Endothelial cell of umbilical vein (primary cell): Measurements from ENCODE around the gene SPEM2. TPM values are rescaled to one million over a fixed set of nuclear protein-coding genes. Genes with fewer than 3 reads are reported as not detected.

ENCODE experiments used
- BruUV-seq: library from RNA; stranded (reverse); fragments of 400-500 nt; replicated peaks from 2 replicates; lab custom pipeline; 2021; lab: Mats Ljungman, UMichigan
- CTCF ChIA-PET: fragments of 300-600, 350-600 bp; sonication (Branson Sonifier 250); formaldehyde crosslinking; loops from one replicate; lab custom pipeline; 2021; ENCODE audit warnings: antibody characterized with exemption, inconsistent platforms; lab: Charles Lee
- POLR2A ChIA-PET: fragments of 300-600, 350-600 bp; sonication (Branson Sonifier 250); formaldehyde crosslinking; loops from one replicate; lab custom pipeline; 2021; ENCODE audit warnings: antibody characterized with exemption, inconsistent platforms; lab: Charles Lee
- DNase-seq: peaks from one replicate; pipeline ENCODE4 v3.0.0-alpha.2; 2011; ENCODE audit warnings: low read depth, low spot score
- FAIRE-seq: peaks from 2 replicates; lab custom pipeline; 2011; peaks lifted over from hg19 to GRCh38; lab: Jason Lieb, UNC
- H2AFZ ChIP-seq: 2 replicates; pipeline ENCODE4 v1.6.0; 2012; ENCODE audit warnings: low read depth, low read length, control low read depth, inconsistent platforms
- H3K27ac ChIP-seq: 2 replicates; pipeline ENCODE4 v1.5.1; 2011; ENCODE audit warnings: low read depth, mild to moderate bottlenecking, control low read depth, low read length, moderate library complexity; ENCODE audit not compliant: insufficient read depth
- H3K27me3 ChIP-seq, 2 experiments: 2 replicates each; pipeline versions ENCODE4 v1.6.0 to v1.6.1; 2011; ENCODE audit warnings: low read length in 2 of 2, mixed read lengths in 1 of 2; ENCODE audit not compliant: control insufficient read depth in 2 of 2, insufficient read depth in 2 of 2
- H3K36me3 ChIP-seq, 2 experiments: 2 replicates in 1 of 2; 3 replicates in 1 of 2; pipeline ENCODE4 v1.5.1; 2011; ENCODE audit warnings: low read length in 2 of 2, mild to moderate bottlenecking in 1 of 2, moderate library complexity in 1 of 2; ENCODE audit not compliant: control insufficient read depth in 2 of 2, insufficient read depth in 2 of 2; ENCODE audit errors: extremely low read depth in 1 of 2
- H3K4me1 ChIP-seq: 3 replicates; pipeline ENCODE4 v1.5.1; 2011; ENCODE audit warnings: mild to moderate bottlenecking, low read length; ENCODE audit not compliant: control insufficient read depth, insufficient read depth; ENCODE audit errors: extremely low read depth
- H3K4me2 ChIP-seq: 2 replicates; pipeline ENCODE4 v1.6.1; 2011; ENCODE audit warnings: low read length, control low read depth, mixed read lengths; ENCODE audit not compliant: insufficient read depth
- H3K4me3 ChIP-seq, 3 experiments: fragments of 200-600 bp in 1 of 3; sonication (generic), shearing (Covaris generic) in 1 of 3; replicated peaks in 1 of 3; 2 replicates each; pipeline ENCODE4 v1.5.1; 2011 to 2016; ENCODE audit warnings: control low read depth in 3 of 3, low read length in 3 of 3, mild to moderate bottlenecking in 2 of 3, inconsistent platforms in 1 of 3, low read depth in 1 of 3, moderate library complexity in 1 of 3; ENCODE audit not compliant: insufficient read depth in 1 of 3
- H3K79me2 ChIP-seq: 2 replicates; pipeline ENCODE4 v1.6.0; 2012; ENCODE audit warnings: low read length, inconsistent platforms; ENCODE audit not compliant: control insufficient read depth, insufficient read depth
- H3K9ac ChIP-seq: replicated peaks from 2 replicates; pipeline ENCODE3; 2011; ENCODE audit warnings: low read length, control low read depth; ENCODE audit not compliant: insufficient read depth; ENCODE audit errors: extremely low read depth
- H3K9me1 ChIP-seq: replicated peaks from 3 replicates; pipeline ENCODE4 v1.6.0; 2011; ENCODE audit warnings: mild to moderate bottlenecking, low read length; ENCODE audit not compliant: control insufficient read depth, insufficient read depth; ENCODE audit errors: extremely low read depth
- H3K9me3 ChIP-seq: replicated peaks from 2 replicates; pipeline ENCODE4 v1.5.1; 2012; ENCODE audit warnings: low read length, inconsistent platforms; ENCODE audit not compliant: control insufficient read depth, insufficient read depth
- H4K20me1 ChIP-seq: replicated peaks from 2 replicates; pipeline ENCODE3; 2011; ENCODE audit warnings: mild to moderate bottlenecking, low read length; ENCODE audit not compliant: control insufficient read depth, insufficient read depth; ENCODE audit errors: extremely low read depth
- EZH2 ChIP-seq: IDR thresholded peaks from 2 replicates; pipeline ENCODE4 v1.6.1; 2012; ENCODE audit warnings: borderline replicate concordance, low read depth, mild to moderate bottlenecking, moderate library complexity, low read length, inconsistent platforms; ENCODE audit not compliant: severe bottlenecking
- FOS ChIP-seq: IDR thresholded peaks from 2 replicates; pipeline ENCODE4 v1.6.1; 2011; ENCODE audit warnings: mild to moderate bottlenecking, low read length, moderate library complexity, borderline replicate concordance; ENCODE audit not compliant: insufficient read depth
- MYC ChIP-seq: IDR thresholded peaks from one replicate; pipeline ENCODE4 v1.6.1; 2011; ENCODE audit warnings: mild to moderate bottlenecking, low read depth, low read length
- POLR2AphosphoS5 ChIP-seq: IDR thresholded peaks from 2 replicates; pipeline ENCODE4 v1.6.1; 2012; ENCODE audit warnings: low read depth, mild to moderate bottlenecking, control low read depth, low read length, moderate library complexity; ENCODE audit not compliant: insufficient read depth
- dilution Hi-C: fragments of 300-500 bp; cut with MboI; formaldehyde crosslinking; loops from one replicate; pipeline ENCODE4 v1.15.0; 2019; ENCODE audit warnings: low sequenced_read_pairs; ENCODE audit not compliant: extremely low pct_ligation_motif_present
- intact Hi-C: fragments of 100-400 bp; cut with micrococcal nuclease; formaldehyde crosslinking; loops from one replicate; pipeline ENCODE4 v1.10.0; 2022
- polyA plus RNA-seq, 4 experiments: library from polyadenylated mRNA; depleted of rRNA in 3 of 4; stranded (reverse) in 3 of 4; unstranded in 1 of 4; fragments of >200 nt; gene quantifications; 2 replicates each; pipeline versions ENCODE4 v1.2.1 to v1.2.3, GENCODE V29; 2011 to 2012; ENCODE audit warnings: missing spikeins in 1 of 4
- total RNA-seq: library from RNA; stranded (reverse); gene quantifications from 2 replicates; pipeline ENCODE4 v1.2.3, GENCODE V29; 2021

The SPEM2 gene
- total and polyA plus RNA-seq, 2 donors (not counting 3 experiments of a cell fraction or from before 2014, with no cell fraction given) = not detected

DNA sequence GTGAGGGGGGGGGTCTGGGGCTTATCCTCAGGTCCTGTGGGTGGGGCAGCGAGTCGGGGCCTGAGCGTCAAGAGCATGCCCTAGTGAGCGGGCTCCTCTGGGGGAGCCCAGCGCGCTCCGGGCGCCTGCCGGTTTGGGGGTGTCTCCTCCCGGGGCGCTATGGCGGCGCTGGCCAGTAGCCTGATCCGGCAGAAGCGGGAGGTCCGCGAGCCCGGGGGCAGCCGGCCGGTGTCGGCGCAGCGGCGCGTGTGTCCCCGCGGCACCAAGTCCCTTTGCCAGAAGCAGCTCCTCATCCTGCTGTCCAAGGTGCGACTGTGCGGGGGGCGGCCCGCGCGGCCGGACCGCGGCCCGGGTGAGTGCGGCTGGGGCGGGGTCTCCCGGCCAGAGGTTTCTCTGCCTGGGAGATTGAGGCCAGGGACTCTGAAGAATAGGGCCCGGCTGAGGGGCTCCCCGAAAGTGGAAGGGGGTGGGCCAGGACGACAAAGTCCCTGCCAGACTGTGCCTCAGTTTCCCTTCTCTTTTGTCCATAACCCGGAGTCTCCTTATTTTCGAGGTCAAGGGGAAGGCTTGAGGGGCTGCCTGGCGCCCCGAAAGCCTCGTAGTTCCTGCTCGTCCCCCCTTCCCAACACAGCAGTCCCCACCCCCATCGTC lies 14.2 kb downstream of the SPEM2 start, which contains the start of gene FGF11:
TSS of gene FGF11 (plus strand) at position 51 of the 651 bp plus-strand sequence. CDS start at position 160, 109 bp downstream.
- Histone ChIP-seq H3K36me3 (no peaks in the 10 kb centered on the region), H3K27ac (no peak within 1 kb of the TSS), H3K4me1 (peaks cover 28% of the 10 kb centered on the region), H3K4me3 (peak within 1 kb of the TSS; percentile 27 to 30 (median 29)), H3K9me3 (no peaks in the 10 kb centered on the region), H3K9me1 (no peaks in the 10 kb centered on the region), H3K9ac (no peak within 1 kb of the TSS), H3K27me3 (peaks cover 20 to 28% of the 10 kb centered on the region in 2 experiments), H3K4me2 (peak within 1 kb of the TSS; percentile 63), H4K20me1 (no peaks in the 10 kb centered on the region), H2AFZ (peak within 1 kb of the TSS; percentile 65), H3K79me2 (no peaks in the 10 kb centered on the region)
- intact Hi-C loops (loop anchor here (5.0 kb wide), 2 partner anchors 187 to 248 kb away; partner anchors contain the start of genes CTDNEP1, ELP5, TP53 and WRAP53), dilution Hi-C loops (no loop called here)
- FAIRE-seq (no peak), DNase-seq (no peak)
- ChIA-PET CTCF (interaction anchor here (0.8 to 3.0 kb wide), 4 partner anchors 9 to 121 kb away, joined by 3 to 17 read pairs (median 4); partner anchors contain the start of gene PLSCR3), POLR2A (interaction anchor here (1.1 to 1.6 kb wide), 2 partner anchors 39 to 45 kb away, joined by 3 to 6 read pairs; partner anchors contain the start of genes POLR2A and ZBTB4)
- BruUV-seq = no TSS peak
- TF ChIP-seq EZH2 = peak; percentile 84
- no peak for TF ChIP-seq POLR2AphosphoS5

- Histone ChIP-seq H3K9me3 (no peaks in the 10 kb centered on the region), H3K36me3 (no peaks in the 10 kb centered on the region), H3K4me1 (peaks cover 33% of the 10 kb centered on the region), H3K9ac (no peak overlapping the region), H3K27me3 (peaks cover 20 to 28% of the 10 kb centered on the region in 2 experiments), H3K4me2 (peak overlapping the region; percentile 63), H3K4me3 (peak overlapping the region; percentile 27 to 30 (median 29)), H3K9me1 (no peaks in the 10 kb centered on the region), H4K20me1 (no peaks in the 10 kb centered on the region), H3K27ac (no peak overlapping the region), H2AFZ (peak overlapping the region; percentile 65), H3K79me2 (no peaks in the 10 kb centered on the region)
- ChIA-PET CTCF (interaction anchor here (0.8 to 3.0 kb wide), 6 partner anchors 8 to 120 kb away, joined by 3 to 17 read pairs (median 3); partner anchors contain the start of gene PLSCR3), POLR2A (interaction anchor here (1.1 to 1.6 kb wide), 3 partner anchors 39 to 134 kb away, joined by 3 to 6 read pairs (median 5); partner anchors contain the start of genes POLR2A and ZBTB4)
- DNase-seq (peak; percentile 26), FAIRE-seq (peak; percentile 24)
- intact Hi-C loops = no loop called here
- no TSS peak for BruUV-seq
- dilution Hi-C loops = no loop called here
- no peak for TF ChIP-seq MYC
- TF ChIP-seq FOS = no peak
- TF ChIP-seq EZH2 = peak; percentile 81
These were observed 14.9 kb downstream of the SPEM2 start for GRCh38 chr17:7440113-7440833.
